PFSK-1 (cell line): Measurements from ENCODE around the gene LDLRAD2.

Experiments
- REST ChIP-seq, 2 experiments: IDR thresholded peaks; 2 replicates each; pipeline versions ENCODE4 v1.6.1 to v1.8.0; 2011 to 2012; ENCODE audit warnings: low read depth in 2 of 2, low read length in 2 of 2, control low read depth in 1 of 2, inconsistent platforms in 1 of 2, mild to moderate bottlenecking in 1 of 2, moderate library complexity in 1 of 2; ENCODE audit not compliant: insufficient read depth in 1 of 2
- TAF1 ChIP-seq: IDR thresholded peaks from 2 replicates; pipeline ENCODE4 v1.6.1; 2012; ENCODE audit warnings: low read length, control low read depth, borderline replicate concordance; ENCODE audit not compliant: insufficient read depth

- TF ChIP-seq TAF1 (no peak), REST (IDR thresholded peaks at IDR 0.05; ENCODE audit: insufficient read depth in 1 of 2, low read depth in 2 of 2, low read length in 2 of 2) (no peak)
Observed at GRCh38 chr1:21861602-21862429, 49.8 kb downstream of the LDLRAD2 start.
